Measurements from ENCODE around the gene TTC9. TPM values are rescaled to one million over a fixed set of nuclear protein-coding genes. Genes with fewer than 3 reads are reported as not detected.

The TTC9 gene
- total RNA-seq, 3 donors from 2014 or later: 0.48 to 7.5 (median 3.9) TPM

DNA sequence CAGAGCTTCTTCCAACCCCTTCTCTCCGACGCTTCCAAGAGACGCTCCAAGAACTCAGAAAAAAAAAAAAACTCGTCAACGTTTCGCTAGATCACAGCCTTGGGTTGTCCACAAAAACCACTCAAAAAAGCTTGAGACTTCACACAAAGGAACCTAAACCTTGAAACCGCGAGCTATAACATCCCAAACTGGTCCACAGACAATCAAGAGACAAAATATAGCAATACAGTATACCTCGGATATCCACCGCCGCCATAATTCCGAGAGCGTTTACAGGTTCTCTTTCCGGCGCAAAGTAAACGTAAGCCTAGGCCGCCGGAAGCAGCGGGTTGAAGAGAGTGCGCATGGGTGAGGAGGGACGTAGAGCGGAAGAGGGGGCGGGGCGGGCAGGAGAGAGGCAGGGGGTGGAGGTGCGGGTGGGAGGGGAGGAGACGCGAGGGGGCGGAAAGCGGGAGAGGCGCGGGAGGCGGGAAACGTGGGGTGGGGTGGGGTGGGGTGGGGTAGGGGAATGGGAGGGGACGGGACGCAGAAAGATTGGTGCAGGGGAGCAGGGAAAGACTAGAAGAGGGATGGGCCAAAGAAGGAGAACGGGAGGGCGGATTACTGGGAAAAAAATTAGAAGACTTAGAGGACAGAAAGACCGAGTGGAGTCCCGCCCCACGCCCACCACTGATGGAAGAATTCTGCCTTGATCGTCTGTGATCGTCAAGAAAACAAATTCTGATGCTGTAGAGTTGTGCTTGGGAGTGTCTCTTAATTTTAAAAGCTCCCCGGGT lies 41.1 kb upstream of the TTC9 start, which contains the start of gene MED6:
Gene MED6, minus strand, starts transcription at position 274 of the 776 bp plus-strand sequence. Its CDS starts 18 bp downstream, at position 256.
- TF ChIP-seq, protein P1, sequence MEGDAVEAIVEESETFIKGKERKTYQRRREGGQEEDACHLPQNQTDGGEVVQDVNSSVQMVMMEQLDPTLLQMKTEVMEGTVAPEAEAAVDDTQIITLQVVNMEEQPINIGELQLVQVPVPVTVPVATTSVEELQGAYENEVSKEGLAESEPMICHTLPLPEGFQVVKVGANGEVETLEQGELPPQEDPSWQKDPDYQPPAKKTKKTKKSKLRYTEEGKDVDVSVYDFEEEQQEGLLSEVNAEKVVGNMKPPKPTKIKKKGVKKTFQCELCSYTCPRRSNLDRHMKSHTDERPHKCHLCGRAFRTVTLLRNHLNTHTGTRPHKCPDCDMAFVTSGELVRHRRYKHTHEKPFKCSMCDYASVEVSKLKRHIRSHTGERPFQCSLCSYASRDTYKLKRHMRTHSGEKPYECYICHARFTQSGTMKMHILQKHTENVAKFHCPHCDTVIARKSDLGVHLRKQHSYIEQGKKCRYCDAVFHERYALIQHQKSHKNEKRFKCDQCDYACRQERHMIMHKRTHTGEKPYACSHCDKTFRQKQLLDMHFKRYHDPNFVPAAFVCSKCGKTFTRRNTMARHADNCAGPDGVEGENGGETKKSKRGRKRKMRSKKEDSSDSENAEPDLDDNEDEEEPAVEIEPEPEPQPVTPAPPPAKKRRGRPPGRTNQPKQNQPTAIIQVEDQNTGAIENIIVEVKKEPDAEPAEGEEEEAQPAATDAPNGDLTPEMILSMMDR (IDR thresholded peaks at IDR 0.05): no peak
- TF ChIP-seq POLR2AphosphoS5 (IDR thresholded peaks at IDR 0.05) (peak; percentile 29 to 88 (median 61)), POLR2A (IDR thresholded peaks at IDR 0.05) (peak; percentile 10)

DNA sequence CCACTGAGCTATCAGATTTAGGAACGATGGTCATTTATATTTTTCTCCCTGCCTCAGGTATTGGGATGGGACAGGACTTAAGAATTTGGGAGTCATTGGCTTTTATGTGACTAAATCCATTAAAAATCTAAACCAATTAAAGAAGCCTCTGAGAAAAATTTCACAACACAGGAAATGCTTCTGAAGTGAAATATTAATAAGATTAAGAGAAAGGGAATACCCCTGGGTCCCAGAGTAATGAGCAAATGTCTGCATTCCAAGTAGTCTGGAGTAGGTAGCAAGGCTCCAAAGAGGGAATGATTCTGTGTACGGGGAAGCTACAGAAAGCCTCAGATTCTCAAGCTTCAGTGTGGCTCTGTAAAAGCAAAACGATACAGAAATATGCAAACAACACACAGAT lies 40.6 kb upstream of the TTC9 start:
- Histone ChIP-seq H3K4me1 (peaks cover 0 to 9% of the 10 kb centered on the region in 2 donors), H3K27me3 (no peaks in the 10 kb centered on the region), H3K27ac (peak overlapping the region; percentile 85 to 93), H3K9me3 (no peaks in the 10 kb centered on the region), H3K4me3 (peak overlapping the region; percentile 61 to 84 (median 73)), H3K36me3 (no peaks in the 10 kb centered on the region)
- DNase-seq (ENCODE audit: low spot score in 2 of 2): no peak
- intact Hi-C loops (cut with DNase I; ENCODE audit: low total_unique reads): no loop called here
- TF ChIP-seq, protein P1 (IDR thresholded peaks at IDR 0.05): no peak
- TF ChIP-seq POLR2A (IDR thresholded peaks at IDR 0.05): no peak
- no peak for TF ChIP-seq POLR2AphosphoS5 (IDR thresholded peaks at IDR 0.05)

More for the DNA sequence above, 41.1 kb upstream of the TTC9 start, which contains the start of gene MED6:
- peak; percentile 87 to 90 for DNase-seq (ENCODE audit: low spot score in 2 of 2)
- Histone ChIP-seq H3K4me1 (peaks cover 0 to 9% of the 10 kb centered on the region in 2 donors), H3K36me3 (no peaks in the 10 kb centered on the region), H3K4me3 (peak within 1 kb of the TSS; percentile 61 to 84 (median 73)), H3K27me3 (no peaks in the 10 kb centered on the region), H3K9me3 (no peaks in the 10 kb centered on the region), H3K27ac (peak within 1 kb of the TSS; percentile 85 to 93)
- intact Hi-C loops (cut with DNase I; ENCODE audit: low total_unique reads): no loop called here

DNA sequence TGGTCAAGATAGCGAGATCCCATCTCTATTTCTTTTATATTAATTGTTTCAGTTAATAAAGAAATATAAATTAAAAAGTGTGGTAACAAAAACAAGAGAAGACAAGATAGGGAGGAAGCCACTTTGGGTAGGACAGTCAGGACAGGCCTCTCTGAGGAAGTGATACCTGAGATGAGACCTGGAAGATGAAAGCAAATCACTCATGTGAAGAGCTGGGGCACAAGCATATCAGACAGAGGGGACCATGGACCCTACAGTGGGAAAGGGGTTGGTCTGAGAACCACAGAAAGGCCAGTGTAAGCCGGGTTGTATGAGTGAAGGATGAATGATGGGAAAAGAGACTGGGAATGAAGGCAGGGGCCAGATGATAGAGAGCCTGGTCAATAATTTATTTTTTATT lies 39.5 kb upstream of the TTC9 start:
- intact Hi-C loops (cut with DNase I; ENCODE audit: low total_unique reads): no loop called here

DNA sequence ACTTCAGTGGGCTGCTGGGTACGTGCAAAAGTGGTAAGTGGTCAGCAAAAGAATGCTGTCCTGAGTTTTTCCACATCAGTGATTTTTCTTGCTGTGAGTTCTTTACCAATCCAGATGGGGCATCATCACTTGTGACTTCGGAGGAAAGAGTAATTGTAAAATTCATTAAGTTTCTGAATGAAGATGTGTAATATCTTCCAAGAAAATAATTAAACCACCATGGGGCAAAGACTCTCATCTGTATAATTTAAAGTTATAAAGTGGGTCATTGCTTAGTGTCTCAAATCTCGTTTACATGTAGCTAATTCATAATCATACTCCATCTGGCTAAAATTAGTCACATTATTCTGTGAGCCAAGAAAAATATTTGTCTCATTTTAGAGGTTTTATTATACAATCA lies 30.5 kb upstream of the TTC9 start:
- intact Hi-C loops (cut with DNase I; ENCODE audit: low total_unique reads): no loop called here

More for the DNA sequence above, 39.5 kb upstream of the TTC9 start:
- Histone ChIP-seq H3K27me3 (peaks cover 0 to 3% of the 10 kb centered on the region in 2 donors), H3K4me3 (no peak overlapping the region), H3K9me3 (no peaks in the 10 kb centered on the region), H3K27ac (no peak overlapping the region), H3K36me3 (no peaks in the 10 kb centered on the region), H3K4me1 (peaks cover 0 to 9% of the 10 kb centered on the region in 2 donors)
- TF ChIP-seq POLR2AphosphoS5 (IDR thresholded peaks at IDR 0.05): no peak
- TF ChIP-seq, protein P1 (IDR thresholded peaks at IDR 0.05): no peak
- no peak for TF ChIP-seq POLR2A (IDR thresholded peaks at IDR 0.05)
- no peak for DNase-seq (ENCODE audit: low spot score in 2 of 2)

More for the DNA sequence above, 30.5 kb upstream of the TTC9 start:
- TF ChIP-seq, protein P1 (IDR thresholded peaks at IDR 0.05): no peak
- TF ChIP-seq POLR2A (IDR thresholded peaks at IDR 0.05) (no peak), POLR2AphosphoS5 (IDR thresholded peaks at IDR 0.05) (no peak)
- Histone ChIP-seq H3K27me3 (peaks cover 0 to 3% of the 10 kb centered on the region in 2 donors), H3K9me3 (no peaks in the 10 kb centered on the region), H3K4me3 (no peak overlapping the region), H3K4me1 (no peaks in the 10 kb centered on the region), H3K36me3 (no peaks in the 10 kb centered on the region), H3K27ac (no peak overlapping the region)
- DNase-seq (ENCODE audit: low spot score in 2 of 2): no peak

All from breast epithelium (tissue), 4 donors.